Adrenal gland (tissue), 5 donors: ENCODE data around the gene SSTR4.

ENCODE experiments used
- CTCF ChIP-seq, 6 experiments: fragments of 450-650 bp in 4 of 6; fragments of 200-600 bp in 2 of 6; sonication (generic) in 1 of 6; IDR thresholded peaks; 1 replicate in 5 of 6; 2 replicates in 1 of 6; pipeline versions ENCODE4 v1.5.1 to v1.8.0; 2016 to 2021; ENCODE audit warnings: antibody characterized with exemption in 6 of 6, mild to moderate bottlenecking in 2 of 6, moderate library complexity in 1 of 6
- POLR2A ChIP-seq, 2 donors: fragments of 450-650 bp; IDR thresholded peaks; one replicate each; pipeline ENCODE4 v1.6.1; 2017; ENCODE audit warnings: antibody characterized with exemption in 2 of 2, mild to moderate bottlenecking in 2 of 2, moderate library complexity in 1 of 2
- donor health status: DM: no; HTN: no; CAD: no.

- no peak for TF ChIP-seq CTCF (IDR thresholded peaks at IDR 0.05)
- TF ChIP-seq POLR2A (IDR thresholded peaks at IDR 0.05), result no peak
Observed at GRCh38 chr20:23059846-23060245, 24.7 kb downstream of the SSTR4 start.
